ENCODE results near the gene WNT1.

The WNT1 gene

GRCh38 chr12:48940181-48940580 lies 37.9 kb upstream of the WNT1 start:
- TF ChIP-seq SIN3A (IDR thresholded peaks at IDR 0.05; ENCODE audit: borderline replicate concordance, insufficient read depth, low read length) (no peak), TAF1 (IDR thresholded peaks at IDR 0.05; ENCODE audit: borderline replicate concordance, insufficient read depth, low read length) (no peak), REST (IDR thresholded peaks at IDR 0.05; ENCODE audit: insufficient read depth in 1 of 2, low read depth in 2 of 2, low read length in 2 of 2) (no peak), FOXP2 (optimal IDR thresholded peaks at IDR 0.05; ENCODE audit: borderline replicate concordance, extremely low read depth, extremely low read length, insufficient read depth) (no peak), POLR2AphosphoS5 (IDR thresholded peaks at IDR 0.05; ENCODE audit: low read depth, low read length) (no peak)

GRCh38 chr12:48943221-48943620 lies 34.9 kb upstream of the WNT1 start:
- TF ChIP-seq REST (IDR thresholded peaks at IDR 0.05; ENCODE audit: insufficient read depth in 1 of 2, low read depth in 2 of 2, low read length in 2 of 2) = no peak
- TF ChIP-seq TAF1 (IDR thresholded peaks at IDR 0.05; ENCODE audit: borderline replicate concordance, insufficient read depth, low read length) = no peak
- TF ChIP-seq POLR2AphosphoS5 (IDR thresholded peaks at IDR 0.05; ENCODE audit: low read depth, low read length) = no peak
- no peak for TF ChIP-seq SIN3A (IDR thresholded peaks at IDR 0.05; ENCODE audit: borderline replicate concordance, insufficient read depth, low read length)
- no peak for TF ChIP-seq FOXP2 (optimal IDR thresholded peaks at IDR 0.05; ENCODE audit: borderline replicate concordance, extremely low read depth, extremely low read length, insufficient read depth)

GRCh38 chr12:48946205-48946604 lies 31.9 kb upstream of the WNT1 start:
- TF ChIP-seq FOXP2 (optimal IDR thresholded peaks at IDR 0.05; ENCODE audit: borderline replicate concordance, extremely low read depth, extremely low read length, insufficient read depth) (no peak), REST (IDR thresholded peaks at IDR 0.05; ENCODE audit: insufficient read depth in 1 of 2, low read depth in 2 of 2, low read length in 2 of 2) (no peak), SIN3A (IDR thresholded peaks at IDR 0.05; ENCODE audit: borderline replicate concordance, insufficient read depth, low read length) (no peak), TAF1 (IDR thresholded peaks at IDR 0.05; ENCODE audit: borderline replicate concordance, insufficient read depth, low read length) (no peak), POLR2AphosphoS5 (IDR thresholded peaks at IDR 0.05; ENCODE audit: low read depth, low read length) (no peak)

GRCh38 chr12:48946943-48947342 lies 31.2 kb upstream of the WNT1 start:
- TF ChIP-seq FOXP2 (optimal IDR thresholded peaks at IDR 0.05; ENCODE audit: borderline replicate concordance, extremely low read depth, extremely low read length, insufficient read depth) = no peak
- no peak for TF ChIP-seq SIN3A (IDR thresholded peaks at IDR 0.05; ENCODE audit: borderline replicate concordance, insufficient read depth, low read length)
- no peak for TF ChIP-seq REST (IDR thresholded peaks at IDR 0.05; ENCODE audit: insufficient read depth in 1 of 2, low read depth in 2 of 2, low read length in 2 of 2)
- TF ChIP-seq TAF1 (IDR thresholded peaks at IDR 0.05; ENCODE audit: borderline replicate concordance, insufficient read depth, low read length) = no peak
- no peak for TF ChIP-seq POLR2AphosphoS5 (IDR thresholded peaks at IDR 0.05; ENCODE audit: low read depth, low read length)

- TF ChIP-seq POLR2AphosphoS5 (IDR thresholded peaks at IDR 0.05; ENCODE audit: low read depth, low read length) (no peak), REST (IDR thresholded peaks at IDR 0.05; ENCODE audit: insufficient read depth in 1 of 2, low read depth in 2 of 2, low read length in 2 of 2) (no peak), TAF1 (IDR thresholded peaks at IDR 0.05; ENCODE audit: borderline replicate concordance, insufficient read depth, low read length) (no peak), SIN3A (IDR thresholded peaks at IDR 0.05; ENCODE audit: borderline replicate concordance, insufficient read depth, low read length) (no peak), FOXP2 (optimal IDR thresholded peaks at IDR 0.05; ENCODE audit: borderline replicate concordance, extremely low read depth, extremely low read length, insufficient read depth) (no peak)
These were observed 30.4 kb upstream of the WNT1 start for GRCh38 chr12:48947727-48948126.
